Muscle layer of duodenum (tissue), 2 donors: ENCODE results near the gene RNU6-8.

Experiments used
- H3K27ac ChIP-seq: one replicate; pipeline ENCODE4 v1.7.0; 2013; ENCODE audit warnings: mild to moderate bottlenecking, low read length
- H3K27me3 ChIP-seq: one replicate; pipeline ENCODE4 v1.7.0; 2013; ENCODE audit warnings: low read depth, mild to moderate bottlenecking, control low read depth, low read length
- H3K36me3 ChIP-seq, 2 donors: one replicate each; pipeline ENCODE4 v1.7.0; 2013; ENCODE audit warnings: low read length in 2 of 2, control low read depth in 1 of 2, mild to moderate bottlenecking in 1 of 2; ENCODE audit not compliant: insufficient read depth in 2 of 2, control insufficient read depth in 1 of 2
- H3K4me1 ChIP-seq, 2 donors: one replicate each; pipeline ENCODE4 v1.7.0; 2013; ENCODE audit warnings: low read length in 2 of 2, mild to moderate bottlenecking in 2 of 2, control low read depth in 1 of 2, moderate library complexity in 1 of 2; ENCODE audit not compliant: insufficient read depth in 2 of 2, control insufficient read depth in 1 of 2
- H3K4me3 ChIP-seq, 2 donors: one replicate each; pipeline ENCODE4 v1.7.0; 2013; ENCODE audit warnings: low read length in 2 of 2, low read depth in 1 of 2, mild to moderate bottlenecking in 1 of 2
- H3K9me3 ChIP-seq, 2 donors: one replicate each; pipeline ENCODE4 v1.7.0; 2013; ENCODE audit warnings: low read length in 2 of 2, control low read depth in 1 of 2, mild to moderate bottlenecking in 1 of 2; ENCODE audit not compliant: control insufficient read depth in 1 of 2
- donor health status: healthy.

The RNU6-8 gene

GRCh38 chr14:32230181-32230580 is 27.1 kb upstream of the RNU6-8 start:
- peaks cover 0 to 8% of the 10 kb centered on the region in 2 donors for H3K4me1 ChIP-seq
- no peaks in the 10 kb centered on the region for H3K27me3 ChIP-seq
- no peaks in the 10 kb centered on the region for H3K9me3 ChIP-seq
- no peak overlapping the region for H3K4me3 ChIP-seq
- no peaks in the 10 kb centered on the region for H3K36me3 ChIP-seq
- H3K27ac ChIP-seq = peak overlapping the region; percentile 28

- Histone ChIP-seq H3K9me3 (no peaks in the 10 kb centered on the region), H3K4me3 (no peak overlapping the region), H3K27me3 (no peaks in the 10 kb centered on the region), H3K27ac (no peak overlapping the region), H3K4me1 (peaks cover 0 to 6% of the 10 kb centered on the region in 2 donors), H3K36me3 (no peaks in the 10 kb centered on the region)
These were observed 23.0 kb upstream of the RNU6-8 start for GRCh38 chr14:32226056-32226455.

GRCh38 chr14:32225378-32225920 is 22.4 kb upstream of the RNU6-8 start:
- no peaks in the 10 kb centered on the region for H3K4me1 ChIP-seq
- no peak overlapping the region for H3K4me3 ChIP-seq
- H3K9me3 ChIP-seq = no peaks in the 10 kb centered on the region
- H3K36me3 ChIP-seq = no peaks in the 10 kb centered on the region
- no peaks in the 10 kb centered on the region for H3K27me3 ChIP-seq
- H3K27ac ChIP-seq = peak overlapping the region; percentile 42

GRCh38 chr14:32224737-32225377 is 21.8 kb upstream of the RNU6-8 start:
- H3K4me3 ChIP-seq = no peak overlapping the region
- H3K36me3 ChIP-seq = no peaks in the 10 kb centered on the region
- no peaks in the 10 kb centered on the region for H3K27me3 ChIP-seq
- H3K27ac ChIP-seq = peak overlapping the region; percentile 42
- H3K9me3 ChIP-seq = no peaks in the 10 kb centered on the region
- H3K4me1 ChIP-seq = no peaks in the 10 kb centered on the region

GRCh38 chr14:32217301-32217700 is 14.2 kb upstream of the RNU6-8 start:
- H3K9me3 ChIP-seq = no peaks in the 10 kb centered on the region
- H3K36me3 ChIP-seq = no peaks in the 10 kb centered on the region
- H3K27me3 ChIP-seq = no peaks in the 10 kb centered on the region
- H3K27ac ChIP-seq = no peak overlapping the region
- no peak overlapping the region for H3K4me3 ChIP-seq
- H3K4me1 ChIP-seq = no peaks in the 10 kb centered on the region

- Histone ChIP-seq H3K4me1 (no peaks in the 10 kb centered on the region), H3K27me3 (no peaks in the 10 kb centered on the region), H3K9me3 (no peaks in the 10 kb centered on the region), H3K4me3 (no peak overlapping the region), H3K27ac (no peak overlapping the region), H3K36me3 (no peaks in the 10 kb centered on the region)
These were observed 9.8 kb upstream of the RNU6-8 start for GRCh38 chr14:32212833-32213232.

- no peaks in the 10 kb centered on the region for H3K27me3 ChIP-seq
- H3K4me3 ChIP-seq = no peak overlapping the region
- H3K36me3 ChIP-seq = no peaks in the 10 kb centered on the region
- no peaks in the 10 kb centered on the region for H3K9me3 ChIP-seq
- no peak overlapping the region for H3K27ac ChIP-seq
- no peaks in the 10 kb centered on the region for H3K4me1 ChIP-seq
These were observed 8.0 kb upstream of the RNU6-8 start for GRCh38 chr14:32211068-32211404.

- no peak overlapping the region for H3K4me3 ChIP-seq
These were observed 6.4 kb upstream of the RNU6-8 start for GRCh38 chr14:32209471-32209870.

GRCh38 chr14:32208490-32208889 is 5.4 kb upstream of the RNU6-8 start:
- Histone ChIP-seq H3K9me3 (no peaks in the 10 kb centered on the region), H3K4me3 (no peak overlapping the region), H3K4me1 (peaks cover 0 to 3% of the 10 kb centered on the region in 2 donors), H3K27me3 (no peaks in the 10 kb centered on the region), H3K36me3 (no peaks in the 10 kb centered on the region), H3K27ac (no peak overlapping the region)

More at GRCh38 chr14:32209471-32209870, 6.4 kb upstream of the RNU6-8 start:
- no peaks in the 10 kb centered on the region for H3K36me3 ChIP-seq
- no peaks in the 10 kb centered on the region for H3K27me3 ChIP-seq
- no peaks in the 10 kb centered on the region for H3K9me3 ChIP-seq
- H3K27ac ChIP-seq = no peak overlapping the region
- no peaks in the 10 kb centered on the region for H3K4me1 ChIP-seq

GRCh38 chr14:32206552-32206951 is 3.5 kb upstream of the RNU6-8 start:
- Histone ChIP-seq H3K27ac (no peak overlapping the region), H3K4me1 (peaks cover 0 to 3% of the 10 kb centered on the region in 2 donors), H3K4me3 (no peak overlapping the region), H3K27me3 (no peaks in the 10 kb centered on the region), H3K36me3 (no peaks in the 10 kb centered on the region), H3K9me3 (no peaks in the 10 kb centered on the region)

- no peaks in the 10 kb centered on the region for H3K27me3 ChIP-seq
- H3K4me1 ChIP-seq = peaks cover 0 to 3% of the 10 kb centered on the region in 2 donors
- H3K9me3 ChIP-seq = no peaks in the 10 kb centered on the region
- H3K4me3 ChIP-seq = no peak overlapping the region
- no peaks in the 10 kb centered on the region for H3K36me3 ChIP-seq
- H3K27ac ChIP-seq = no peak overlapping the region
These were observed 2.9 kb upstream of the RNU6-8 start for GRCh38 chr14:32205984-32206383.

GRCh38 chr14:32205554-32205953 is 2.5 kb upstream of the RNU6-8 start:
- H3K9me3 ChIP-seq = no peaks in the 10 kb centered on the region
- H3K4me3 ChIP-seq = no peak overlapping the region
- peaks cover 0 to 3% of the 10 kb centered on the region in 2 donors for H3K4me1 ChIP-seq
- H3K36me3 ChIP-seq = no peaks in the 10 kb centered on the region
- H3K27ac ChIP-seq = no peak overlapping the region
- H3K27me3 ChIP-seq = no peaks in the 10 kb centered on the region
